GM12872 (cell line): ENCODE data around the gene ZBTB24.

Source experiments
- TF ChIP-seq, protein P1 (sequence below): IDR thresholded peaks from 3 replicates; pipeline ENCODE4 v1.5.1; 2011; ENCODE audit warnings: low read depth, mild to moderate bottlenecking, low read length, moderate library complexity; ENCODE audit not compliant: insufficient read depth

Gene ZBTB24

DNA sequence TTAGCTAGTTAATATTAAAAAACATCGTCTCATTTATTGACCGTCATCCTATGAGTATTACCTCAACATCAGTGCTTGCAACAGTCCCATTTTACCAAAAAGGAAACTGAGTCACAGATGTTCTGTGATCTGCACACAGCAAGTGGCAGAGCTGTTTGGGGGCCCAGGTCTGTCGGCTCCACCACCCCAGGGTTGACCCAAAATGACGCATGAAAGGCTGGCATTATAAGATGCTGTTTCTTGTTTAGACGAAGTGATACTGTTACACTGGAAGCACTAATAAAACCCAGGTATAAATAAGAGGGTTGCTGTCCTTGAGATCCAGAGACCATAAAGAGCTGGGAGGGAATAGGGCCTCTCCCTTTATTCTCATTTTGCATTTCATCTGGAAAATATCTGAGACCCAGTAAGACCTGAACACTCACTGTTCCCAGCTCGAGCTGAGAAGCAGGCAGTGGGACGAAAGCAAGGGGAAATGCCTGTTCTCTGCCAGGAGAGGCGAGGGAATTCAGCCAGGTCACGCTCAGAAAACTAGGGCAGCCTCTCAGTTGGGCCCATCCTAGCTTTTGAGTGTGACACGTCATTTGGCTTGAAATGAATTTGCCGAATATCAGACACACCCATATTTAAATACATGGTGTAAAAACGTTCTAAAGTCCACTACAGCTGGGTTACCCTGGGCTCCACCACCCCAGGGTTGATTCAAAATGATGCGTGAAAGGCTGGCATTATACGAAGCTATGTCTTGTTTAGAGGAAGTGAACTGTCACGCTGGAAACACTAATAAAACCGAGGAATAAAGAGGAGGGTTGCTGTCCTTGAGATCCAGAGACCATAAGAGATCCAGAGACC lies 26.1 kb downstream of the ZBTB24 start:
- TF ChIP-seq, protein P1, sequence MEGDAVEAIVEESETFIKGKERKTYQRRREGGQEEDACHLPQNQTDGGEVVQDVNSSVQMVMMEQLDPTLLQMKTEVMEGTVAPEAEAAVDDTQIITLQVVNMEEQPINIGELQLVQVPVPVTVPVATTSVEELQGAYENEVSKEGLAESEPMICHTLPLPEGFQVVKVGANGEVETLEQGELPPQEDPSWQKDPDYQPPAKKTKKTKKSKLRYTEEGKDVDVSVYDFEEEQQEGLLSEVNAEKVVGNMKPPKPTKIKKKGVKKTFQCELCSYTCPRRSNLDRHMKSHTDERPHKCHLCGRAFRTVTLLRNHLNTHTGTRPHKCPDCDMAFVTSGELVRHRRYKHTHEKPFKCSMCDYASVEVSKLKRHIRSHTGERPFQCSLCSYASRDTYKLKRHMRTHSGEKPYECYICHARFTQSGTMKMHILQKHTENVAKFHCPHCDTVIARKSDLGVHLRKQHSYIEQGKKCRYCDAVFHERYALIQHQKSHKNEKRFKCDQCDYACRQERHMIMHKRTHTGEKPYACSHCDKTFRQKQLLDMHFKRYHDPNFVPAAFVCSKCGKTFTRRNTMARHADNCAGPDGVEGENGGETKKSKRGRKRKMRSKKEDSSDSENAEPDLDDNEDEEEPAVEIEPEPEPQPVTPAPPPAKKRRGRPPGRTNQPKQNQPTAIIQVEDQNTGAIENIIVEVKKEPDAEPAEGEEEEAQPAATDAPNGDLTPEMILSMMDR = no peak

DNA sequence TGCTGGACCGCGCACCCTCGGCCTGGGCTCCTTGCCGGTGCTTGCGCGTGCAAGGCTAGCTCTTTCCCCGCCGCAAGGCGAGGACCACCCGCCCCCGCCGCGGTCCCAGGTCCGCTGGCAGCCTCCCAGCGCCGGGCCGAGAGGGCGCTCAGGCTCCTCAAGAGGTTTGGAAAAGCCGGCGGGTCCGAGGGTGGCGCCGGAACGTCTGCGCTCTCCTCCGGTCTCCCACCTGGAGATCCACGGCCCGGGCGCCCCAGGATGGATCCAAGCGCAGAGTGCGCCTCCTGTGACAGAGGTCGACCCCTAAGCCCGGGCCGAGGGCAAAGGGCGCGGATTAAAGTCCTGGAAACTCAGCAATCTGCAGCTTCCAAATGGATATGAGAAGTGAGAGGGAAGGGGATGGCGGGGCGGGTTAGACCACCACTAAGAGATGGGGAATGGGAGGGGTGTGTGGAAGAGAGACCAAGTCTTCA lies 26.9 kb downstream of the ZBTB24 start:
- TF ChIP-seq, protein P1 = no peak

DNA sequence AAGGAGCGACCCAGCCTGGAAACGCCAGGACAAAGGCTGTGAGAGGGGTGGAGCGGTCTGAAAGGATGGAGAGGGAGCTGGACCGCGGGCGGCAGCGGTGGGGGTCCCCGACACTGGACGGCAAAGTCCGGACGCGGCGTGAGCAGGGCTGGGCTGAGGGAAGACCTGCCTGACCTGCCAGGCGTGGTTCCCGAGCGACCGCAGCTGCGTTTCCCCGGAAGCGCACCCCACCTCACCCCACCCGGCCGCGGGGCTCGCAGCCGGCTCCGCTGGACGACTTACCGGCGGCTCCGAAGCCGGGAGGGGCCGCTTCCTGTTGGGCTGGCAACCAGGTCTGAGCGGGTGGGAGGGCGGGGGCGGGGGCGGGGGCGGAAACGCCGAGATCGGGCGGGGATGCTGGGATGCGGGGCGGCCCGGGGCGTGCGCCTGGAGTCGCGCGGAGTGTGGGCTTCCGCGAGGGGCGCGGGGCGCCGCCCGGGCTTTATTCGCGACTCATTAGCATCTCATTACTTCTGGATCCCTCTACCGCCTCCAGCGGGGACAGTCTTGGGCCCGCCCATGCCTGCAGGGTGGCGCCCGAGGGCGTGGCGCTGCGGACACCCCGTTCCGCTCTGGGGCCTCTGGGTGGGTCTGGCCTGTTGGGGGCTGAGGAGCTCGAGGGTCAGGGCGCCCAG lies 27.4 kb downstream of the ZBTB24 start, which contains the start of gene MICAL1:
Gene MICAL1 (minus strand): TSS at position 336 of the 674 bp plus-strand sequence. CDS start 1,576 bp downstream, outside the sequence.
- TF ChIP-seq, protein P1 = peak; percentile 45; the same call in 1 of the 3 replicates

DNA sequence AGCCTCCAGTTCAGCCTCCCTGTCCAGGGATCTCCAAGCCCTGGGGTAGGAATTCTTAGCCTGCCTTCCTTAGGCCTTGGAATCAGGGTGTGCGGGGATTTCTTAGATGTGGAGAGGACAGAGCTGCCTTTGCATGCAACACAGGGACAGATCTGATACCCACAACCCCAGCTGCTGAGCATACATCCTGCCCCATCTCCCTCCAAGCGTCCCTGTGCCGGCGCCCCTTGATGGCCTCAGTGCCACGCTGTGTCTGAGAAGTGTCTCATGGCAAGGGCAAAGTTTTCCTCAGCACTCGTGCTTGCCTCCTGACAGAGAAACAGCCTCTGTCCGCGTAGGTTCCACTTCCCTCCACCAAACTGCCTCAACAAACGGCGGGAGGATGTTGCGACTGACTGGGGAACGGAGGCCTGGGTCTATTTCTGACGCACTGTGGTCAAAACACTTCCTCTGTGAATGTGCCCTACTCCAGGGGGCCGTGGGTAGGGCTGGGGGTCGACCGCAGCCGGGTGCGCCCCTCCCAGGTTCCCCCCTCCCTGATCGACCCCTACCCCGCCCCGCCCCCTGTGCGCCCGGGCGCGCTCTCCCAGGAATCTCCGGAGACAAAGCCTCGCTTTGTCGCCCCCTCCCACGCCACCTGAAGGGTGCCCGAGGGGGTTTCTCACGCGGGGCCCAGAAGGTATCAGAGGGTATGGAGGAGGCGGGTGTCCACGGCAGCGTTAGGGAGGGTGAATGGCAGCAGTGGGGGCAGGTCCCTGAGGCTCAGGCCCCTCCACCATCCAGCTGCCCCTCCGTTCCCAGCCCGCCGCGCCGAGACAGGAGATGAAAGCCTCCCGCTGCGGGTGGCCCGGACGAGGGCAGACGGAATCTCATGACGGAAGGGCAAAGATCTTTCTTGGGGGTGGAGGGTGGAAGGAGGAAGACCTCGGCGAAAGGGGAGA lies 28.3 kb downstream of the ZBTB24 start:
- TF ChIP-seq, protein P1 = no peak

DNA sequence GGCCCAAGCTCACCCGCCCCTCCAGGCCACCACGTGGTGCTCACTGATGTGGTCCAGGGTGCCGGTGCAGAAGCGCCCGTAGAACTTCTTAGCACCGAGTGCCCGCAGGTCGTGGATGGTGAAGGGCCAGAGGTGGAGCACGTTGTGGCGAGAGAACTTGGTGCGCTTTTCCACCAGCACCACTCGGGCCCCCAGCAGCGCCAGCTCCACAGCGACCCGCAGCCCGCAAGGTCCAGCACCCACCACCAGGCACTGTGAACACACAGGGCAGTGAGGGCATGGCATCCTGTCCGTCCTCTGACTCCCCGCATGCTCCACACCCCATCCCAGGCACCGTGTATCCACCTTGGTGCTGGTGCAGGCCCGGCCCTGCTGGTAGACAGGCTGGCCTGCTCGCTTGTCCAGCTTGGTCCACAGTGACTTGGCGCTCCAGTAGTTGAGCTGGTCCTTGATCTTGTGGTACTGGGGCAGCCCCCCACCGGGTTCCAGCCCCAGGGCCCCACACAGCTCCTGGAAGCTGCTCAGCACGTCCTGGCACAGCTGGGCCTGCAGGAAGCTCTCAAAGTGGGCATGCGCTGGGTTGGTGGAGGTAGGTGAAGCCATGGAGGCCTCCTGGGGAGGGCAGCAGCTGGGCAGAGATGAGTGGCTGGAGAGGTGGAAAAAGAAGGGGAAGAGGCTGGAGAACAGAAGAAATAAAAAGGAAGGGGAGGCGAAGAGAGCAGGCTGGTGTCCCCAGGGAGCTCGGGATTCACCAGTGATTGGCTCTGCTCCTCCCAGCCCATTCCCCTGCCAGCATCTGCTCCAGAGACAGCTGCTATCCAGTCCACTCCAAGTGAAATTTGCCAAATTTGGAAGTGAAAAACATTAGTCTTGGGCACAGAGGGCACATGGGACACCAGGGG lies 29.2 kb downstream of the ZBTB24 start:
- TF ChIP-seq, protein P1 = no peak

DNA sequence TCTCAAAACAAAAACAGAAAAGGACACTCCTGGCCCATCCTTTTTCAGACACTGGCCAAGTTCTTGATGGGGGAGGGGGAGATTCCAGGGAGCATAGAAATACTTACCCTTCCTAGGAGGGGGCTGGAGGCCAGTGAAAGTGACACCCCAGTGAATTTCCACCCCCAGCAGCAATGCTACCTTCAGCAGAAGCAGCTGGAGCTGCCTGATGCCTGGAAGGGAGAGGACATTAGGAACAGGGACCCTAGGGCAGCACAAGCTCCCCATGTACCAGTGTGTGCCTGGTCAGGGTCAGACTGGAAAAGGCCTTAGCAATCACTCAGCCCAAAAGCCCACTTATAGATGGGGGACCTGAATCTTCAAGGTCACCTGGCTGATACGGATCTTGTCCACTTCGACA lies 29.9 kb downstream of the ZBTB24 start:
- TF ChIP-seq, protein P1 = no peak
